Prostate gland (tissue), 2 donors: Measurements from ENCODE around the gene RSAD2.

Experiments
- CTCF ChIP-seq, 4 experiments: fragments of 200-600 bp in 2 of 4; fragments of 450-650 bp in 2 of 4; sonication (generic) in 2 of 4; IDR thresholded peaks; 1 replicate in 3 of 4; 2 replicates in 1 of 4; pipeline ENCODE4 v1.5.1; 2016 to 2019; ENCODE audit warnings: antibody characterized with exemption in 4 of 4, mild to moderate bottlenecking in 2 of 4, moderate library complexity in 2 of 4
- POLR2A ChIP-seq: fragments of 450-650 bp; IDR thresholded peaks from one replicate; pipeline ENCODE4 v1.6.1; 2016; ENCODE audit warnings: antibody characterized with exemption, mild to moderate bottlenecking
- POLR2AphosphoS5 ChIP-seq: sonication (generic); formaldehyde crosslinking; IDR thresholded peaks from one replicate; pipeline ENCODE4 v1.6.1; 2017; ENCODE audit warnings: antibody characterized with exemption

GRCh38 chr2:6929196-6929819 lies 51.7 kb downstream of the RSAD2 start:
- TF ChIP-seq POLR2AphosphoS5 (no peak), CTCF (IDR thresholded peaks at IDR 0.05) (no peak), POLR2A (no peak)
